Middle frontal gyrus (tissue), 1 donor: ENCODE measurements around the gene HBA1.
A peak's percentile ranks its signal among the peaks of the same experiment; 100 is the strongest.
"Not testable (repeated sequence)": the region's sequence is repeated elsewhere in the genome, so short reads cannot be mapped to it uniquely, and the experiment has no call there.

Source experiments
- DNase-seq: peaks from one replicate; pipeline ENCODE4 v3.0.0-alpha.2; 2015; ENCODE audit warnings: low spot score; ENCODE audit errors: extremely low spot score

Gene HBA1

GRCh38 chr16:173928-174769 is 2.3 kb upstream of the HBA1 start:
- DNase-seq, result not testable (repeated sequence)

DNA sequence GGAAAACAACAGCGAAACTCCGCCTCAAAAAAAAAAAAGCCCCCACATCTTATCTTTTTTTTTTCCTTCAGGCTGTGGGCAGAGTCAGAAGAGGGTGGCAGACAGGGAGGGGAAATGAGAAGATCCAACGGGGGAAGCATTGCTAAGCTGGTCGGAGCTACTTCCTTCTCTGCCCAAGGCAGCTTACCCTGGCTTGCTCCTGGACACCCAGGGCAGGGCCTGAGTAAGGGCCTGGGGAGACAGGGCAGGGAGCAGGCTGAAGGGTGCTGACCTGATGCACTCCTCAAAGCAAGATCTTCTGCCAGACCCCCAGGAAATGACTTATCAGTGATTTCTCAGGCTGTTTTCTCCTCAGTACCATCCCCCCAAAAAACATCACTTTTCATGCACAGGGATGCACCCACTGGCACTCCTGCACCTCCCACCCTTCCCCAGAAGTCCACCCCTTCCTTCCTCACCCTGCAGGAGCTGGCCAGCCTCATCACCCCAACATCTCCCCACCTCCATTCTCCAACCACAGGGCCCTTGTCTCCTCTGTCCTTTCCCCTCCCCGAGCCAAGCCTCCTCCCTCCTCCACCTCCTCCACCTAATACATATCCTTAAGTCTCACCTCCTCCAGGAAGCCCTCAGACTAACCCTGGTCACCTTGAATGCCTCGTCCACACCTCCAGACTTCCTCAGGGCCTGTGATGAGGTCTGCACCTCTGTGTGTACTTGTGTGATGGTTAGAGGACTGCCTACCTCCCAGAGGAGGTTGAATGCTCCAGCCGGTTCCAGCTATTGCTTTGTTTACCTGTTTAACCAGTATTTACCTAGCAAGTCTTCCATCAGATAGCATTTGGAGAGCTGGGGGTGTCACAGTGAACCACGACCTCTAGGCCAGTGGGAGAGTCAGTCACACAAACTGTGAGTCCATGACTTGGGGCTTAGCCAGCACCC is 1.2 kb upstream of the HBA1 start:
- no peak for DNase-seq

DNA sequence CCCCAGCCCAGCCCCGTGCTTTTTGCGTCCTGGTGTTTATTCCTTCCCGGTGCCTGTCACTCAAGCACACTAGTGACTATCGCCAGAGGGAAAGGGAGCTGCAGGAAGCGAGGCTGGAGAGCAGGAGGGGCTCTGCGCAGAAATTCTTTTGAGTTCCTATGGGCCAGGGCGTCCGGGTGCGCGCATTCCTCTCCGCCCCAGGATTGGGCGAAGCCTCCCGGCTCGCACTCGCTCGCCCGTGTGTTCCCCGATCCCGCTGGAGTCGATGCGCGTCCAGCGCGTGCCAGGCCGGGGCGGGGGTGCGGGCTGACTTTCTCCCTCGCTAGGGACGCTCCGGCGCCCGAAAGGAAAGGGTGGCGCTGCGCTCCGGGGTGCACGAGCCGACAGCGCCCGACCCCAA is 474 bp upstream of the HBA1 start:
- not testable (repeated sequence) for DNase-seq

DNA sequence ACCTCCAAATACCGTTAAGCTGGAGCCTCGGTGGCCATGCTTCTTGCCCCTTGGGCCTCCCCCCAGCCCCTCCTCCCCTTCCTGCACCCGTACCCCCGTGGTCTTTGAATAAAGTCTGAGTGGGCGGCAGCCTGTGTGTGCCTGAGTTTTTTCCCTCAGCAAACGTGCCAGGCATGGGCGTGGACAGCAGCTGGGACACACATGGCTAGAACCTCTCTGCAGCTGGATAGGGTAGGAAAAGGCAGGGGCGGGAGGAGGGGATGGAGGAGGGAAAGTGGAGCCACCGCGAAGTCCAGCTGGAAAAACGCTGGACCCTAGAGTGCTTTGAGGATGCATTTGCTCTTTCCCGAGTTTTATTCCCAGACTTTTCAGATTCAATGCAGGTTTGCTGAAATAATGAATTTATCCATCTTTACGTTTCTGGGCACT is 928 bp downstream of the HBA1 start:
- no peak for DNase-seq

DNA sequence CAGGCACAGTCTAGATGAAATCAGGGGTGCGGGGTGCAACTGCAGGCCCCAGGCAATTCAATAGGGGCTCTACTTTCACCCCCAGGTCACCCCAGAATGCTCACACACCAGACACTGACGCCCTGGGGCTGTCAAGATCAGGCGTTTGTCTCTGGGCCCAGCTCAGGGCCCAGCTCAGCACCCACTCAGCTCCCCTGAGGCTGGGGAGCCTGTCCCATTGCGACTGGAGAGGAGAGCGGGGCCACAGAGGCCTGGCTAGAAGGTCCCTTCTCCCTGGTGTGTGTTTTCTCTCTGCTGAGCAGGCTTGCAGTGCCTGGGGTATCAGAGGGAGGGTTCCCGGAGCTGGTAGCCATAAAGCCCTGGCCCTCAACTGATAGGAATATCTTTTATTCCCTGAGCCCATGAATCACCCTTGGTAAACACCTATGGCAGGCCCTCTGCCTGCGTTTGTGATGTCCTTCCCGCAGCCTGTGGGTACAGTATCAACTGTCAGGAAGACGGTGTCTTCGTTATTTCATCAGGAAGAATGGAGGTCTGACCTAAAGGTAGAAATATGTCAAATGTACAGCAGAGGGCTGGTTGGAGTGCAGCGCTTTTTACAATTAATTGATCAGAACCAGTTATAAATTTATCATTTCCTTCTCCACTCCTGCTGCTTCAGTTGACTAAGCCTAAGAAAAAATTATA is 1.6 kb downstream of the HBA1 start:
- DNase-seq, result no peak

GRCh38 chr16:178668-179015 is 2.2 kb downstream of the HBA1 start:
- DNase-seq, result no peak

DNA sequence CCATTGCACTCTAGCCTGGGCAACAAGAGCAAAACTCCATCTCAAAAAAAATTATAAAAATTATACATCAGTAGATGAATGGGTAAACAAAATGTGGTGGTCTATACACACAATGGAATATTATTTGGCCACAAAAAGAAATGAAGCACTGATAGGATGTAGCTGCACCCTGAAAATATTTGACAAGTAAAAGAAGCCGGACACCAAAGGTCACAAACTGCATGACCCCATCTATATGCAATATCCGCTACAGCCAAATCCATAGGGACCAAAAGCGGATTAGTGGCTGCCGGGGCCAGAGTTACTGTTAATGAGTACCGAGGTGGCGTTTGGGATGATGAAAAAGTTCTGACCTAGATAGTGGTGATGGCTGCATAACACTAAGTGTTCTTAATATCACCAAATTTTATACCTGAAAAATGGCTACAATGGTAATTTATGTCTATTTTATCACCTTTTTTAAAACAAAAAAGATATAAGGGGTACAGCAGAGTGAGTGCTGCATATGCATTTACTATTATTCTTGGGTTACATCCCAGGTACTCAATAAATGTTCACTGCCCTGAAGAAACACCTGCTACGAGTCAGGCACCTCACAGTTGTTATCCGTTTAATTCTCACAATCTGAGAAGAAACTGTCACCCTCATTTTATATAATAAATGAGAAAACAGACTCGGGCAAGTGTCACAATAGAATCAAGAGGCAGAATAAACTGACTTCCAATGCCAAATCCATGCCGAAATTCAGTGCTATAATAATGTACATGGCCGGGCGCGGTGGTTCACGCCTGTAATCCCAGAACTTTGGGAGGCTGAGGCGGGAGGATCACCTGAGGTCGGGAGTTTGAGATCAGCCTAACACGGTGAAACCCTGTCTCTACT is 3.0 kb downstream of the HBA1 start:
- DNase-seq, result no peak

DNA sequence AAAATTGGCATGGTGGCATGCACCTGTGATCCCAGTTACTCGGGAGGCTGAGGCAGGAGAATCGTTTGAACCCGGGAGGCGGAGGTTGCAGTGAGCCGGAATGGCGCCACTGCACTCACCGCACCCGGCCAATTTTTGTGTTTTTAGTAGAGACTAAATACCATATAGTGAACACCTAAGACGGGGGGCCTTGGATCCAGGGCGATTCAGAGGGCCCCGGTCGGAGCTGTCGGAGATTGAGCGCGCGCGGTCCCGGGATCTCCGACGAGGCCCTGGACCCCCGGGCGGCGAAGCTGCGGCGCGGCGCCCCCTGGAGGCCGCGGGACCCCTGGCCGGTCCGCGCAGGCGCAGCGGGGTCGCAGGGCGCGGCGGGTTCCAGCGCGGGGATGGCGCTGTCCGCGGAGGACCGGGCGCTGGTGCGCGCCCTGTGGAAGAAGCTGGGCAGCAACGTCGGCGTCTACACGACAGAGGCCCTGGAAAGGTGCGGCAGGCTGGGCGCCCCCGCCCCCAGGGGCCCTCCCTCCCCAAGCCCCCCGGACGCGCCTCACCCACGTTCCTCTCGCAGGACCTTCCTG is 3.7 kb downstream of the HBA1 start, which contains the start of gene HBQ1:
TSS of gene HBQ1 (plus strand) at position 359 of the 575 bp plus-strand sequence. CDS start at position 387, 28 bp downstream.
- no peak for DNase-seq

GRCh38 chr16:180681-181564 is 4.4 kb downstream of the HBA1 start:
- DNase-seq, result peak; percentile 6

- no peak for DNase-seq
These were observed 5.1 kb downstream of the HBA1 start for GRCh38 chr16:181565-182021.

DNA sequence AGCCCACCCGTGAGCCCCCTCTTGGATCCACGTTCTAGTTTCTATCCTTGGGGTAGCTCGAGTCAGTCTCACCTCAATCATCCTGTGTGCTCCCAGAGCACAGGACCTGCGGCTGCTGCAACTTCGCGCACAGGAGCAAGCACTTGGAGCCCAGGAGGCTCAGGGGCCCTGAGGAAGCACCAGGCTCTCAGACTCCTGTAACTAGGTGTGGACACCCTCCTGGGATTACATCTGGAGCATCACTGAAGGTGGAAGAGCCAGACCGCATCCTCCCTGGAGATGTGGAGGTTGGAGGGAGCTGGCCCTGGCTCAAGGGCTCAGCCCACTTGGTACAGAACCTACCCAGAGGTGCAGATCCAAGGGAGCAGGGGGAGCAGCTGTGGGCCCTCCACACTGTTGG is 6.5 kb downstream of the HBA1 start:
- DNase-seq, result no peak

GRCh38 chr16:185213-185612 is 8.7 kb downstream of the HBA1 start:
- DNase-seq, result no peak

DNA sequence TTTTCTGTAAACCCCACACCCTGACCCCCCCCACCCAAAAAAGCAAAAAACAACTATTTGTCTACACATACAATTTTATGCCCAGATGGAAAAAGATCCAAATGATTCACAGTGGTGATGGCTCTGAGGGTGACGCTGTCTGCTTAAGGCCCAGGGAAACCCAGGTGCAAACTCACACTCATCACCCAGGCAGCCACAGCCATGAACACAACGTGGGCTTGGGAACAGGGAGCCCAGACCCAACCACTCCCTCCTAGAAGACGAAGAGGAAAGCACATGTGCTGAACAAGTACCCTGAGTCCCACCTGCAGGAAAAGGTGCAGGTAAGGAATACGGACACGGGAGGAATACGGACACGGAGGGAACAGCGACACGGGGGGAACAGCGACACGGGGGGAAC is 9.2 kb downstream of the HBA1 start:
- DNase-seq, result no peak

GRCh38 chr16:187330-187729 is 10.8 kb downstream of the HBA1 start:
- no peak for DNase-seq

DNA sequence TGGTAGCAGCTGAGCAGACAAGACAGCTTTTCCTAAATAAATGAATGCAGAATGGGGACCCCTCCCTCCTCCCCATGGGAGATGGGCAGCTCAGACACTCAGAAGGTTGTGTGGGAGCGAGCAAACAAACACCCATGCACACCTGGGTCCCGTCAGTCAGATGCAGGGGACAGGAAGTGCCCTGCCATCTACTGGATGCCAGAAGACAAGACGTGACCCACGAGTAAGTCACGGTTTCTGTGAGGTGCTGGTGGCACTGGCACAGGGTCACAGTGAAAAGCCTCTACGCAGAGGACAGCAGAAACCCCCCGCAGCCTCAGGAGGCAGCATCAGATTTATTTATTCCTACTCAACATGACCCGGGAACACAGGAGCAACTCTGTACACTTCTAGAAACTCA is 12.2 kb downstream of the HBA1 start:
- DNase-seq, result no peak

GRCh38 chr16:189604-190186 is 13.2 kb downstream of the HBA1 start:
- DNase-seq, result no peak

GRCh38 chr16:191831-192230 is 15.4 kb downstream of the HBA1 start:
- no peak for DNase-seq

- DNase-seq, result no peak
These were observed 16.2 kb downstream of the HBA1 start for GRCh38 chr16:192686-193085.

DNA sequence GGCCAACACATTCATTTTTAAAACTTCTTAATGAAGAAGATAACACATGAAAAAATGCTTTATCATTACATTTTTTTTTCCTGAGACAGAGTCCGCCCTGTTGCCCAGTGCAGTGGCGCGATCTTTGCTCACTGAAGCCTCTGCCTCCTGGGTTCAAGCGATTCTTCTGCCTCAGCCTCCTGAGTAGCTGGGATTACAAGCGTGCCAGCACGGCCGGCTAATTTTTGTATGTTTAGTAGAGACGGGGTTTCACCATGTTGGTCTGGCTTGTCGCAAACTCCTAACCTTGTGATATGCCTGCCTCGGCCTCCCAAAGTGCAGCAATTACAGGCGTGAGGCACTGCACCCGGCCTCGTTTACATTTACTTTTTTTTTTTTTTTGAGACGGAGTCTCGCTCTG is 17.0 kb downstream of the HBA1 start:
- DNase-seq, result no peak
